GM21576 (cell line): Measurements from ENCODE around the gene LRRC56.
A peak's percentile ranks its signal among the peaks of the same experiment; 100 is the strongest.
"Not testable (repeated sequence)": the region's sequence is repeated elsewhere in the genome, so short reads cannot be mapped to it uniquely, and the experiment has no call there.

Experiments
- ATAC-seq: cut with Tn5 transposase; IDR thresholded peaks from one replicate; pipeline ENCODE4 v1.9.1; 2021; ENCODE audit warnings: mild to moderate bottlenecking, moderate library complexity; ENCODE audit not compliant: unreplicated experiment

Gene LRRC56

GRCh38 chr11:571802-572185, 34.5 kb downstream of the LRRC56 start:
- ATAC-seq, result no peak

GRCh38 chr11:573146-573759, 35.9 kb downstream of the LRRC56 start:
- no peak for ATAC-seq

GRCh38 chr11:574031-574570, 36.8 kb downstream of the LRRC56 start:
- ATAC-seq, result not testable (repeated sequence)

GRCh38 chr11:574632-575312, 37.4 kb downstream of the LRRC56 start:
- no peak for ATAC-seq

GRCh38 chr11:575313-575995, 38.1 kb downstream of the LRRC56 start:
- peak; percentile 35 for ATAC-seq

- ATAC-seq, result peak; percentile 80
Observed at GRCh38 chr11:575996-576768, 38.9 kb downstream of the LRRC56 start, which contains the start of gene PHRF1. Gene PHRF1 (plus strand): TSS chr11:576470. CDS start chr11:581513, 5,043 bp downstream.

GRCh38 chr11:576811-577610, 39.7 kb downstream of the LRRC56 start:
- no peak for ATAC-seq

- no peak for ATAC-seq
Observed at GRCh38 chr11:577611-577894, 40.2 kb downstream of the LRRC56 start.

GRCh38 chr11:578276-579035, 41.1 kb downstream of the LRRC56 start:
- no peak for ATAC-seq

GRCh38 chr11:579830-580601, 42.7 kb downstream of the LRRC56 start:
- no peak for ATAC-seq

- no peak for ATAC-seq
Observed at GRCh38 chr11:581342-581741, 44.0 kb downstream of the LRRC56 start.

GRCh38 chr11:581752-582151, 44.4 kb downstream of the LRRC56 start:
- no peak for ATAC-seq

GRCh38 chr11:584287-584686, 47.0 kb downstream of the LRRC56 start:
- ATAC-seq, result no peak

GRCh38 chr11:586376-587316, 49.3 kb downstream of the LRRC56 start:
- no peak for ATAC-seq

GRCh38 chr11:587546-587945, 50.2 kb downstream of the LRRC56 start:
- ATAC-seq, result no peak

GRCh38 chr11:587978-588380, 50.7 kb downstream of the LRRC56 start:
- no peak for ATAC-seq

- ATAC-seq, result no peak
Observed at GRCh38 chr11:589798-590197, 52.5 kb downstream of the LRRC56 start.

GRCh38 chr11:590997-591396, 53.7 kb downstream of the LRRC56 start:
- ATAC-seq, result no peak
